ENCODE data around the gene DENND4A.

DENND4A gene

GRCh38 chr15:65659502-65660052 lies 132.5 kb downstream of the DENND4A start:
- DNase-seq = no peak

- no peak for DNase-seq
Measured at GRCh38 chr15:65655457-65655856, 136.6 kb downstream of the DENND4A start.

GRCh38 chr15:65655026-65655425 lies 137.1 kb downstream of the DENND4A start:
- DNase-seq = no peak

GRCh38 chr15:65653801-65654521 lies 138.1 kb downstream of the DENND4A start:
- DNase-seq = no peak

- no peak for DNase-seq
Measured at GRCh38 chr15:65653341-65653740, 138.8 kb downstream of the DENND4A start.

GRCh38 chr15:65651831-65652749 lies 140.0 kb downstream of the DENND4A start:
- DNase-seq = no peak

- DNase-seq = no peak
Measured at GRCh38 chr15:65651042-65651322, 141.1 kb downstream of the DENND4A start.

- DNase-seq = no peak
Measured at GRCh38 chr15:65650312-65651041, 141.6 kb downstream of the DENND4A start.

- no peak for DNase-seq
Measured at GRCh38 chr15:65646486-65646885, 145.6 kb downstream of the DENND4A start.

GRCh38 chr15:65645392-65645791 lies 146.7 kb downstream of the DENND4A start:
- DNase-seq = no peak

GRCh38 chr15:65644282-65644681 lies 147.8 kb downstream of the DENND4A start:
- DNase-seq = no peak

GRCh38 chr15:65642594-65642993 lies 149.5 kb downstream of the DENND4A start:
- no peak for DNase-seq

GRCh38 chr15:65641768-65642475 lies 150.2 kb downstream of the DENND4A start:
- DNase-seq = no peak

- no peak for DNase-seq
Measured at GRCh38 chr15:65639509-65639908, 152.6 kb downstream of the DENND4A start.

GRCh38 chr15:65638681-65639089 lies 153.4 kb downstream of the DENND4A start:
- DNase-seq = peak; percentile 78

- no peak for DNase-seq
Measured at GRCh38 chr15:65638109-65638508, 154.0 kb downstream of the DENND4A start.

- DNase-seq = no peak
Measured at GRCh38 chr15:65634356-65634755, 157.7 kb downstream of the DENND4A start.

GRCh38 chr15:65633752-65634151 lies 158.3 kb downstream of the DENND4A start:
- DNase-seq = no peak

GRCh38 chr15:65632780-65633375 lies 159.2 kb downstream of the DENND4A start:
- DNase-seq = no peak

- no peak for DNase-seq
Measured at GRCh38 chr15:65631503-65631902, 160.6 kb downstream of the DENND4A start.

GRCh38 chr15:65630760-65631159 lies 161.3 kb downstream of the DENND4A start:
- DNase-seq = no peak

GRCh38 chr15:65629548-65629947 lies 162.5 kb downstream of the DENND4A start:
- no peak for DNase-seq

Measured in NCI-H1105 treated with DMSO at 0.1 percent for 48 hours (cell line).